Right lobe of liver (tissue), 6 donors: ENCODE data around the gene CENPK. TPM values are rescaled to one million over a fixed set of nuclear protein-coding genes. Genes with fewer than 3 reads are reported as not detected.
"Not testable (repeated sequence)": the region's sequence is repeated elsewhere in the genome, so short reads cannot be mapped to it uniquely, and the experiment has no call there.

Experiments used
- ATAC-seq, 4 donors: fragments of 200-7000 bp; cut with Tn5 transposase; one replicate each; pipeline ENCODE4 v1.9.1; 2020; ENCODE audit warnings: mild to moderate bottlenecking in 4 of 4, moderate library complexity in 4 of 4
- DNase-seq, 3 donors: peaks; one replicate each; pipeline ENCODE4 v3.0.0-alpha.2; 2020
- H3K27ac ChIP-seq, 3 donors: fragments of 200-600 bp; one replicate each; pipeline ENCODE4 v1.8.0; 2022
- H3K27me3 ChIP-seq, 2 donors: fragments of 200-600 bp; one replicate each; pipeline ENCODE4 v1.8.0; 2022
- H3K36me3 ChIP-seq, 4 donors: fragments of 200-600 bp; sonication (generic) in 1 of 4; one replicate each; pipeline versions ENCODE4 v1.5.1 to v1.8.0; 2017 to 2022; ENCODE audit warnings: control low read depth in 1 of 4
- H3K4me1 ChIP-seq, 4 donors: fragments of 200-600 bp; sonication (generic) in 1 of 4; one replicate each; pipeline versions ENCODE4 v1.5.1 to v1.8.0; 2017 to 2022; ENCODE audit warnings: control low read depth in 1 of 4
- H3K4me3 ChIP-seq, 3 donors: fragments of 200-600 bp; one replicate each; pipeline ENCODE4 v1.8.0; 2022
- H3K9me3 ChIP-seq, 4 donors: fragments of 200-600 bp; sonication (generic) in 1 of 4; one replicate each; pipeline versions ENCODE4 v1.5.1 to v1.8.0; 2017 to 2022; ENCODE audit warnings: control low read depth in 1 of 4
- POLR2A ChIP-seq: fragments of 450-650 bp; IDR thresholded peaks from one replicate; pipeline ENCODE4 v1.6.1; 2017; ENCODE audit warnings: antibody characterized with exemption, mild to moderate bottlenecking
- WGBS: methylation state at CpG from one replicate; pipeline ENCODE4 v1.1.6; 2018; ENCODE audit warnings: low coverage, low lambda C conversion rate; ENCODE audit not compliant: insufficient coverage; ENCODE audit errors: missing lambda C conversion rate; 5-methylcytosine and 5-hydroxymethylcytosine counted together
- intact Hi-C, 2 donors: fragments of 100-400 bp; cut with DNase I; formaldehyde crosslinking; loops; one replicate each; pipeline versions ENCODE4 v1.11.2 to v1.14.1; 2022
- long read RNA-seq: library from polyadenylated mRNA; unstranded; transcript quantifications from one replicate; pipeline ENCODE4 v2.0.0, GENCODE V29; 2019
- total RNA-seq, 6 experiments: library from RNA; depleted of rRNA in 2 of 6; stranded (reverse); fragments of >200 nt in 2 of 6; fragmentation: NEBNext Ultra II Directional in 3 of 6; extraction: Animal tissue kit (Norgen Biotek cat#: 25700) in 3 of 6; gene quantifications; one replicate each; pipeline versions ENCODE4 v1.1.0 to v1.2.4, GENCODE V29; 2016 to 2023
- TF ChIP-seq, protein P1 (sequence below), 4 donors: fragments of 200-600 bp in 3 of 4; fragments of 450-650 bp in 1 of 4; IDR thresholded peaks; one replicate each; pipeline versions ENCODE4 v1.5.1 to v1.8.0; 2016 to 2022; ENCODE audit warnings: antibody characterized with exemption in 4 of 4, mild to moderate bottlenecking in 2 of 4
- donor health status: DM: no; HTN: yes; CAD: no.
- donor health status: DM: no; HTN: no; CAD: no.
- donor health status: DM: no; HTN: no; CAD: no.
- donor health status: DM: no; HTN: yes; CAD: no.
- donor health status: DM: no; HTN: yes; CAD: no.

CENPK gene, protein sequence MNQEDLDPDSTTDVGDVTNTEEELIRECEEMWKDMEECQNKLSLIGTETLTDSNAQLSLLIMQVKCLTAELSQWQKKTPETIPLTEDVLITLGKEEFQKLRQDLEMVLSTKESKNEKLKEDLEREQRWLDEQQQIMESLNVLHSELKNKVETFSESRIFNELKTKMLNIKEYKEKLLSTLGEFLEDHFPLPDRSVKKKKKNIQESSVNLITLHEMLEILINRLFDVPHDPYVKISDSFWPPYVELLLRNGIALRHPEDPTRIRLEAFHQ
- total RNA-seq = 1 to 10 TPM in 3 of 6 experiments, under 1 TPM in 3; 0.33 to 4.3 (median 1.5) TPM
- long read RNA-seq = 0 reads

DNA sequence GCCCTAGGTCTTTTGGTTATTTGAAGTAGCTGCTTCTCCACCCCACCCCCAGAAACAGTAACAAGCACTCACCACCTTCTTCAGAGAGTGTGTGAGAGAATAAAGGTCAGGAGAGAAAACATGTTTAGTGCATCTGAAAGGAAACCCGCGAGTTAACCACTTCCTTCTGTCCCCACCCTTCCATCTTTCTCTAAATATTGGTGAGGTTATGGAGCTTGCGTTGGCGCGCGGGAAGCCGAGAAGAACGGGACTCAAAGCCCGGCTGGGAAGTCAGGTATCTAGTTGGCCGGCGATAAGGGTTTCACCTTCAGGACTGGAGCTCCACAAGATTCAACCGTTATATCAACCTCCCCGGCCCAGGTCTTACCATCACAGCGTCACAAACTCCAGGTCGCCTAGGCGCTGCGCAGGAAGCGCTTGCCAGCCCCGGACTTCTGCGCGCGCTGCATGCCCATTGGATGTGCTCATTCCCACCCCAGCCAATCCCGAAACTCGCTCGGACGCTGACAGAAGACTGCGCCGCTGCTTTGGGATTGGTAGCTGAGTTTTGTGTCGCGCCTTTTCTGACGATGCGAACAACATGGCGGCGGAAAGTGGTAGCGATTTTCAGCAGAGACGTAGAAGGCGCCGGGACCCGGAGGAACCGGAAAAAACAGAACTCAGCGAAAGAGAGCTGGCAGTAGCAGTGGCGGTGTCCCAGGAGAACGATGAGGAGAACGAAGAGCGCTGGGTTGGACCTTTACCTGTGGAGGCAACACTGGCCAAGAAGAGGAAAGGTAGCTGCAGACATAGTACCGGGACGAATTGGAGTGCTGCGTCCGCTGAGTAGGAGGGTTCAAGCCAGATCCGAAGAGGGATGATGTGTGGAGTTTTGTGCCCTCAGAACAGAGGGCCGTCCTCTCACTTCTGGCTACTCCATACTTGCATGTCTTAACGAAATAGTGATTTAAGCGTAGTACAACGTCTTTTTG, at the start of gene CENPK, which contains the start of gene PPWD1:
Gene CENPK, minus strand, starts transcription at position 438 of the 971 bp plus-strand sequence. CDS start 8,261 bp downstream, outside the sequence.
Gene PPWD1, plus strand, starts transcription at position 566 of the 971 bp plus-strand sequence. Its CDS starts 15 bp downstream, at position 581.
- 0% methylated on average over 49 of the region's 54 CpGs for WGBS
- peak; percentile 65 for TF ChIP-seq POLR2A
- TF ChIP-seq, protein P1, sequence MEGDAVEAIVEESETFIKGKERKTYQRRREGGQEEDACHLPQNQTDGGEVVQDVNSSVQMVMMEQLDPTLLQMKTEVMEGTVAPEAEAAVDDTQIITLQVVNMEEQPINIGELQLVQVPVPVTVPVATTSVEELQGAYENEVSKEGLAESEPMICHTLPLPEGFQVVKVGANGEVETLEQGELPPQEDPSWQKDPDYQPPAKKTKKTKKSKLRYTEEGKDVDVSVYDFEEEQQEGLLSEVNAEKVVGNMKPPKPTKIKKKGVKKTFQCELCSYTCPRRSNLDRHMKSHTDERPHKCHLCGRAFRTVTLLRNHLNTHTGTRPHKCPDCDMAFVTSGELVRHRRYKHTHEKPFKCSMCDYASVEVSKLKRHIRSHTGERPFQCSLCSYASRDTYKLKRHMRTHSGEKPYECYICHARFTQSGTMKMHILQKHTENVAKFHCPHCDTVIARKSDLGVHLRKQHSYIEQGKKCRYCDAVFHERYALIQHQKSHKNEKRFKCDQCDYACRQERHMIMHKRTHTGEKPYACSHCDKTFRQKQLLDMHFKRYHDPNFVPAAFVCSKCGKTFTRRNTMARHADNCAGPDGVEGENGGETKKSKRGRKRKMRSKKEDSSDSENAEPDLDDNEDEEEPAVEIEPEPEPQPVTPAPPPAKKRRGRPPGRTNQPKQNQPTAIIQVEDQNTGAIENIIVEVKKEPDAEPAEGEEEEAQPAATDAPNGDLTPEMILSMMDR (IDR thresholded peaks at IDR 0.05) = no peak
- DNase-seq (peak; percentile 95 to 97 (median 96)), ATAC-seq (peak; percentile 99 to 100 (median 100))
- intact Hi-C loops = no loop called here
- peak within 1 kb of the TSS; percentile 66 to 78 (median 74) for H3K27ac ChIP-seq
- H3K27me3 ChIP-seq = no peaks in the 10 kb centered on the region
- H3K36me3 ChIP-seq = no peaks in the 10 kb centered on the region
- H3K9me3 ChIP-seq = no peaks in the 10 kb centered on the region
- peaks cover 0 to 22% (median 3%) of the 10 kb centered on the region in 4 donors for H3K4me1 ChIP-seq
- peak within 1 kb of the TSS; percentile 66 to 76 (median 73) for H3K4me3 ChIP-seq

DNA sequence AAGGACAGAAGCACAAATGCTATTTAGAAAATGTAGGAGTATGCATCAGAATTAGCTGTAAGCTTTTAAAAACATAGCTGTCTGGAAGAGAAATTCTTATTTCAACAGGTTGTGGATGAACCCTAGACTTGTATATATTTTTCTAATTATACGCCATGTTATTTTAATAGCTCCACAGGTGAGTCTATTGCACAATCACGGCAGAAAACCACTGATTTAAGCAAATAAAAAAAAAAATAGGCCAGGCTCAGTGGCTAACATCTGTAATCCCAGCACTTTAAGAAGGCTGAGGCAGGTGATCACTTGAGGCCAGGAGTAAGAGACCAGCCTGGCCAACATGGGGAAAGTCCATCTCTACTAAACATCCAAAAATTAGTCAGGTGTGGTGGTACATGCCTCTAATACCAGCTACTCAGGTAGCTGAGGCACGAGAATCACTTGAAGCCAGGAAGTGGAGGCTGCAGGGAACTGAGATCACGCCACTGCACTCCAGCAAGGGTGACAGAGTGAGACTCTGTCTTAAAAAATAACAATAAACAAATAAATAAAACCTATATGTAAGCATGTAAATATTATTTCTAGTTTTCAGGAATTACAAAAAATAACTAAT, 49.4 kb upstream of the CENPK start:
- ATAC-seq = no peak
- WGBS = 73% methylated on average over 4 of the region's 4 CpGs
- Histone ChIP-seq H3K27ac (no peak overlapping the region), H3K9me3 (no peaks in the 10 kb centered on the region), H3K27me3 (no peaks in the 10 kb centered on the region), H3K4me3 (no peak overlapping the region), H3K4me1 (no peaks in the 10 kb centered on the region), H3K36me3 (peaks cover 0 to 53% (median 15%) of the 10 kb centered on the region in 4 donors)
- intact Hi-C loops = no loop called here
- no peak for TF ChIP-seq POLR2A
- TF ChIP-seq, protein P1 (IDR thresholded peaks at IDR 0.05) = no peak
- no peak for DNase-seq

DNA sequence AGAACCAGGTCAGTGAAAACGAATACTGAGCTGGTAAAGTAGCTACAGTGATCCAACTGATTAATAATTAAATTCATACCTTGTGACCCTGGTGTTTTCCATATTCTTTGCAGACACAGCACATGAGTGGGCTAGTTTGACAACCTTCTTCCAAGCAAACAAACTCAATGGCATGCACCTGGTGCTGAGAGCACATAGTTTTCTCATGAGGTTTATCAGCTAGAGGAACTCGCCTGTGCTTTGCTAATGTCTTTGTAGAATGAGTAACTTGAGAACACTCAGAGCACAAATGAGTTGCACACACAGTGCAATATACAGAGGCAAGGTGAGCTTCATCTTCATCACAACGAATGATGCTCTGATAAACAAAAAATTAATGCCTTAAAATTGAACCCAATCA, 48.6 kb upstream of the CENPK start:
- peaks cover 0 to 61% (median 19%) of the 10 kb centered on the region in 4 donors for H3K36me3 ChIP-seq
- H3K27ac ChIP-seq = no peak overlapping the region
- intact Hi-C loops = no loop called here
- no peaks in the 10 kb centered on the region for H3K9me3 ChIP-seq
- TF ChIP-seq POLR2A = no peak
- TF ChIP-seq, protein P1 (IDR thresholded peaks at IDR 0.05) = no peak
- no peaks in the 10 kb centered on the region for H3K4me1 ChIP-seq
- DNase-seq (no peak), ATAC-seq (peak in 3 of 4 donors; percentile 27 to 94 (median 38))
- WGBS = 29% methylated on average over 3 of the region's 3 CpGs
- H3K27me3 ChIP-seq = no peaks in the 10 kb centered on the region
- H3K4me3 ChIP-seq = no peak overlapping the region

DNA sequence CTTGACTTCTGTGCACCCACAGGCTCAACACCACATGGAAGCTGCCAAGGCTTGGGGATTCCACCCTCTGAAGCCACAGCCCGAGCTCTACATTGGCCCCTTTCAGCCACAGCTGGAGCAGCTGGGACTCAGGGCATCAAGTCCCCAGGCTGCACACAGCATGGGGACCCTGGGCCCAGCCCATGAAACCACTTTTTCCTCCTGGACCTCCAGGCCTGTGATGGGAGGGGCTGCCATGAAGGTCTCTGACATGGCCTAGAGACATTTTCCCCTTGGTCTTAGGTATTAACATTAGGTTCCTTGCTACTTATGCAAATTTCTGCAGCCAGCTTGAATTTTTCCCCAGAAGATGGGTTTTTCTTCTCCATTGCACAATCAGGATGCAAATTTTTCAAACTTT, 38.8 kb upstream of the CENPK start:
- H3K9me3 ChIP-seq, DNase-seq, H3K27ac ChIP-seq, H3K27me3 ChIP-seq, H3K4me3 ChIP-seq, intact Hi-C loops, H3K4me1 ChIP-seq, ATAC-seq: not testable (repeated sequence)
- WGBS = 20% methylated on average over 1 of the region's 1 CpG
- peaks cover 0 to 73% (median 16%) of the 10 kb centered on the region in 4 donors for H3K36me3 ChIP-seq
